Endothelial cell of umbilical vein (primary cell): ENCODE measurements around the gene INPP5A. TPM values are rescaled to one million over a fixed set of nuclear protein-coding genes. Genes with fewer than 3 reads are reported as not detected.

Source experiments
- BruUV-seq: library from RNA; stranded (reverse); fragments of 400-500 nt; replicated peaks from 2 replicates; lab custom pipeline; 2021; lab: Mats Ljungman, UMichigan
- CTCF ChIA-PET: fragments of 300-600, 350-600 bp; sonication (Branson Sonifier 250); formaldehyde crosslinking; loops from one replicate; lab custom pipeline; 2021; ENCODE audit warnings: antibody characterized with exemption, inconsistent platforms; lab: Charles Lee
- POLR2A ChIA-PET: fragments of 300-600, 350-600 bp; sonication (Branson Sonifier 250); formaldehyde crosslinking; loops from one replicate; lab custom pipeline; 2021; ENCODE audit warnings: antibody characterized with exemption, inconsistent platforms; lab: Charles Lee
- DNase-seq: peaks from one replicate; pipeline ENCODE4 v3.0.0-alpha.2; 2011; ENCODE audit warnings: low read depth, low spot score
- FAIRE-seq: peaks from 2 replicates; lab custom pipeline; 2011; peaks lifted over from hg19 to GRCh38; lab: Jason Lieb, UNC
- H2AFZ ChIP-seq: 2 replicates; pipeline ENCODE4 v1.6.0; 2012; ENCODE audit warnings: low read depth, low read length, control low read depth, inconsistent platforms
- H3K27ac ChIP-seq: 2 replicates; pipeline ENCODE4 v1.5.1; 2011; ENCODE audit warnings: low read depth, mild to moderate bottlenecking, control low read depth, low read length, moderate library complexity; ENCODE audit not compliant: insufficient read depth
- H3K27me3 ChIP-seq, 2 experiments: 2 replicates each; pipeline versions ENCODE4 v1.6.0 to v1.6.1; 2011; ENCODE audit warnings: low read length in 2 of 2, mixed read lengths in 1 of 2; ENCODE audit not compliant: control insufficient read depth in 2 of 2, insufficient read depth in 2 of 2
- H3K36me3 ChIP-seq, 2 experiments: 2 replicates in 1 of 2; 3 replicates in 1 of 2; pipeline ENCODE4 v1.5.1; 2011; ENCODE audit warnings: low read length in 2 of 2, mild to moderate bottlenecking in 1 of 2, moderate library complexity in 1 of 2; ENCODE audit not compliant: control insufficient read depth in 2 of 2, insufficient read depth in 2 of 2; ENCODE audit errors: extremely low read depth in 1 of 2
- H3K4me1 ChIP-seq: 3 replicates; pipeline ENCODE4 v1.5.1; 2011; ENCODE audit warnings: mild to moderate bottlenecking, low read length; ENCODE audit not compliant: control insufficient read depth, insufficient read depth; ENCODE audit errors: extremely low read depth
- H3K4me2 ChIP-seq: 2 replicates; pipeline ENCODE4 v1.6.1; 2011; ENCODE audit warnings: low read length, control low read depth, mixed read lengths; ENCODE audit not compliant: insufficient read depth
- H3K4me3 ChIP-seq, 3 experiments: fragments of 200-600 bp in 1 of 3; sonication (generic), shearing (Covaris generic) in 1 of 3; replicated peaks in 1 of 3; 2 replicates each; pipeline ENCODE4 v1.5.1; 2011 to 2016; ENCODE audit warnings: control low read depth in 3 of 3, low read length in 3 of 3, mild to moderate bottlenecking in 2 of 3, inconsistent platforms in 1 of 3, low read depth in 1 of 3, moderate library complexity in 1 of 3; ENCODE audit not compliant: insufficient read depth in 1 of 3
- H3K79me2 ChIP-seq: 2 replicates; pipeline ENCODE4 v1.6.0; 2012; ENCODE audit warnings: low read length, inconsistent platforms; ENCODE audit not compliant: control insufficient read depth, insufficient read depth
- H3K9ac ChIP-seq: replicated peaks from 2 replicates; pipeline ENCODE3; 2011; ENCODE audit warnings: low read length, control low read depth; ENCODE audit not compliant: insufficient read depth; ENCODE audit errors: extremely low read depth
- H3K9me1 ChIP-seq: replicated peaks from 3 replicates; pipeline ENCODE4 v1.6.0; 2011; ENCODE audit warnings: mild to moderate bottlenecking, low read length; ENCODE audit not compliant: control insufficient read depth, insufficient read depth; ENCODE audit errors: extremely low read depth
- H3K9me3 ChIP-seq: replicated peaks from 2 replicates; pipeline ENCODE4 v1.5.1; 2012; ENCODE audit warnings: low read length, inconsistent platforms; ENCODE audit not compliant: control insufficient read depth, insufficient read depth
- H4K20me1 ChIP-seq: replicated peaks from 2 replicates; pipeline ENCODE3; 2011; ENCODE audit warnings: mild to moderate bottlenecking, low read length; ENCODE audit not compliant: control insufficient read depth, insufficient read depth; ENCODE audit errors: extremely low read depth
- EZH2 ChIP-seq: IDR thresholded peaks from 2 replicates; pipeline ENCODE4 v1.6.1; 2012; ENCODE audit warnings: borderline replicate concordance, low read depth, mild to moderate bottlenecking, moderate library complexity, low read length, inconsistent platforms; ENCODE audit not compliant: severe bottlenecking
- FOS ChIP-seq: IDR thresholded peaks from 2 replicates; pipeline ENCODE4 v1.6.1; 2011; ENCODE audit warnings: mild to moderate bottlenecking, low read length, moderate library complexity, borderline replicate concordance; ENCODE audit not compliant: insufficient read depth
- GATA2 ChIP-seq: IDR thresholded peaks from 2 replicates; pipeline ENCODE4 v1.7.0; 2011; ENCODE audit warnings: low read depth, mild to moderate bottlenecking, moderate library complexity, mixed read lengths, low read length; ENCODE audit not compliant: insufficient read length, insufficient read depth
- JUN ChIP-seq: IDR thresholded peaks from 2 replicates; pipeline ENCODE4 v1.6.1; 2011; ENCODE audit warnings: borderline replicate concordance, low read depth; ENCODE audit not compliant: insufficient read length, insufficient read depth
- MAX ChIP-seq: IDR thresholded peaks from 2 replicates; pipeline ENCODE4 v1.6.1; 2011; ENCODE audit not compliant: insufficient read depth, insufficient read length
- MYC ChIP-seq: IDR thresholded peaks from one replicate; pipeline ENCODE4 v1.6.1; 2011; ENCODE audit warnings: mild to moderate bottlenecking, low read depth, low read length
- POLR2A ChIP-seq: IDR thresholded peaks from 2 replicates; pipeline ENCODE4 v1.6.1; 2012; ENCODE audit warnings: low read depth, mild to moderate bottlenecking, control low read depth, low read length
- dilution Hi-C: fragments of 300-500 bp; cut with MboI; formaldehyde crosslinking; loops from one replicate; pipeline ENCODE4 v1.15.0; 2019; ENCODE audit warnings: low sequenced_read_pairs; ENCODE audit not compliant: extremely low pct_ligation_motif_present
- intact Hi-C: fragments of 100-400 bp; cut with micrococcal nuclease; formaldehyde crosslinking; loops from one replicate; pipeline ENCODE4 v1.10.0; 2022
- polyA plus RNA-seq, 4 experiments: library from polyadenylated mRNA; depleted of rRNA in 3 of 4; stranded (reverse) in 3 of 4; unstranded in 1 of 4; fragments of >200 nt; gene quantifications; 2 replicates each; pipeline versions ENCODE4 v1.2.1 to v1.2.3, GENCODE V29; 2011 to 2012; ENCODE audit warnings: missing spikeins in 1 of 4
- total RNA-seq: library from RNA; stranded (reverse); gene quantifications from 2 replicates; pipeline ENCODE4 v1.2.3, GENCODE V29; 2021
- TF ChIP-seq, protein P1 (sequence below), 2 donors: IDR thresholded peaks; 1 replicate in 1 of 2; 2 replicates in 1 of 2; pipeline ENCODE4 v1.5.1; 2011; ENCODE audit warnings: low read length in 2 of 2, mild to moderate bottlenecking in 2 of 2, moderate library complexity in 2 of 2, control low read depth in 1 of 2, inconsistent platforms in 1 of 2, low read depth in 1 of 2; ENCODE audit not compliant: insufficient read depth in 1 of 2; ENCODE audit errors: extremely low read depth in 1 of 2

The INPP5A gene
- total and polyA plus RNA-seq, 2 donors (not counting 3 experiments of a cell fraction or from before 2014, with no cell fraction given): 22.9 to 33.2 TPM

DNA sequence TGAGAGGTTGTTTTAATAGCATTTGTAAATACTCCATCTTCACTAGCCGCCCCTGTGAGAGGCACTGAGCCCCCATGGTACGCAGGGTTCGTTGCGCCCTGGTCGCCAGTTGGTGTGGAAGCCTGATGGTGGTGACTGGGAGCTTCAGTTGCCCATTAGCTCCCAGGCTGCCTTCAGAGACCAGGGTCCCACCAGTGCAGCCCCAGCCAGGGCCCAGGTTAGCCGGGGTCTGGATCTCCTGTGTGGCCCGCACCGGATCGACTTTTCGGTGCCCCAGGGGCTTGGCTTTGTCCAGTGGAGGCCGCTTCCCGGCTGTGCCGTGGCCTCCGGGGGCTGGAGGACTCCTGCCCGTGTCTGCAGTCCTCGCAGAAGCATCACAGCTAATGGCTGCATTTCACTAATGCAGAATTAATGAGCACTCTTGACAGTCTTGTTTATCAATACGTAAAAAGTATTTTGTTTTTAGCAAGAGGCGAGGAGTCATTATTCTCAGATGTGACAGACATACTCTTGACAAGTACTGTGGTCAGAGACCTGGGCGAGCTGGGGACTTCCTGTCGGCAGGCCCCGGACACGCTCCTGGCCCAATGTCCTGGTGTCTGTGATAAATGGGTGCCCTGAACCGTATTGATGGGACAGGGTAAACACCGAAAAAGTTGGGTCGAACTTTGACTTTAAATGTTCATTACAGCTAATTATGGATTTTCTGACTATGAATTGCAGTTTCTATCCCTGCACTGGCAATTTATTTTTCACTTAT, 148.5 kb downstream of the INPP5A start:
- Histone ChIP-seq H3K27ac (no peak overlapping the region), H3K36me3 (no peaks in the 10 kb centered on the region), H3K9ac (no peak overlapping the region), H3K9me3 (no peaks in the 10 kb centered on the region), H3K4me2 (no peak overlapping the region), H2AFZ (no peak overlapping the region), H3K27me3 (no peaks in the 10 kb centered on the region), H4K20me1 (no peaks in the 10 kb centered on the region), H3K79me2 (peaks cover 22% of the 10 kb centered on the region), H3K9me1 (no peaks in the 10 kb centered on the region), H3K4me3 (no peak overlapping the region), H3K4me1 (peaks cover 10% of the 10 kb centered on the region)
- DNase-seq (no peak), FAIRE-seq (no peak)
- intact Hi-C loops: no loop called here
- ChIA-PET CTCF (interaction anchor here (1.7 kb wide), 1 partner anchor 30 kb away, joined by 4 read pairs; no protein-coding TSS in a partner anchor), POLR2A (no interaction called here)
- no TSS peak for BruUV-seq
- TF ChIP-seq GATA2 (no peak), EZH2 (no peak), POLR2A (no peak), JUN (no peak), MYC (no peak), FOS (no peak), MAX (no peak)
- TF ChIP-seq, protein P1, sequence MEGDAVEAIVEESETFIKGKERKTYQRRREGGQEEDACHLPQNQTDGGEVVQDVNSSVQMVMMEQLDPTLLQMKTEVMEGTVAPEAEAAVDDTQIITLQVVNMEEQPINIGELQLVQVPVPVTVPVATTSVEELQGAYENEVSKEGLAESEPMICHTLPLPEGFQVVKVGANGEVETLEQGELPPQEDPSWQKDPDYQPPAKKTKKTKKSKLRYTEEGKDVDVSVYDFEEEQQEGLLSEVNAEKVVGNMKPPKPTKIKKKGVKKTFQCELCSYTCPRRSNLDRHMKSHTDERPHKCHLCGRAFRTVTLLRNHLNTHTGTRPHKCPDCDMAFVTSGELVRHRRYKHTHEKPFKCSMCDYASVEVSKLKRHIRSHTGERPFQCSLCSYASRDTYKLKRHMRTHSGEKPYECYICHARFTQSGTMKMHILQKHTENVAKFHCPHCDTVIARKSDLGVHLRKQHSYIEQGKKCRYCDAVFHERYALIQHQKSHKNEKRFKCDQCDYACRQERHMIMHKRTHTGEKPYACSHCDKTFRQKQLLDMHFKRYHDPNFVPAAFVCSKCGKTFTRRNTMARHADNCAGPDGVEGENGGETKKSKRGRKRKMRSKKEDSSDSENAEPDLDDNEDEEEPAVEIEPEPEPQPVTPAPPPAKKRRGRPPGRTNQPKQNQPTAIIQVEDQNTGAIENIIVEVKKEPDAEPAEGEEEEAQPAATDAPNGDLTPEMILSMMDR (IDR thresholded peaks at IDR 0.05; ENCODE audit: extremely low read depth in 1 of 2, insufficient read depth in 1 of 2, low read depth in 1 of 2, low read length in 2 of 2): no peak
- dilution Hi-C loops: no loop called here
